Heart left ventricle (tissue), 16 donors: ENCODE measurements around the gene NUP43. TPM values are rescaled to one million over a fixed set of nuclear protein-coding genes. Genes with fewer than 3 reads are reported as not detected.
A peak's percentile ranks its signal among the peaks of the same experiment; 100 is the strongest.
"Not testable (repeated sequence)": the region's sequence is repeated elsewhere in the genome, so short reads cannot be mapped to it uniquely, and the experiment has no call there.

Experiments
- ATAC-seq, 4 donors: fragments of 200-7000 bp; cut with Tn5 transposase; one replicate each; pipeline ENCODE4 v1.9.1; 2020 to 2022; ENCODE audit warnings: moderate library complexity in 4 of 4, mild to moderate bottlenecking in 3 of 4, moderate number of reproducible peaks in 1 of 4
- DNase-seq, 5 donors: peaks; one replicate each; pipeline ENCODE4 v3.0.0-alpha.2; 2020
- H3K27ac ChIP-seq, 12 donors: fragments of 200-600 bp; sonication (generic) in 4 of 12; one replicate each; pipeline versions ENCODE4 v1.5.0 to v1.8.0; 2016 to 2022; ENCODE audit warnings: mild to moderate bottlenecking in 2 of 12
- H3K27me3 ChIP-seq, 9 donors: fragments of 200-600 bp; sonication (generic) in 2 of 9; one replicate each; pipeline versions ENCODE4 v1.5.1 to v1.8.0; 2016 to 2022; ENCODE audit warnings: mild to moderate bottlenecking in 3 of 9
- H3K36me3 ChIP-seq, 9 donors: fragments of 200-600 bp; sonication (generic) in 2 of 9; one replicate each; pipeline versions ENCODE4 v1.5.0 to v1.8.0; 2018 to 2022; ENCODE audit warnings: mild to moderate bottlenecking in 2 of 9
- H3K4me1 ChIP-seq, 12 donors: fragments of 200-600 bp; sonication (generic) in 4 of 12; one replicate each; pipeline versions ENCODE4 v1.5.0 to v1.8.0; 2016 to 2022; ENCODE audit warnings: mild to moderate bottlenecking in 3 of 12
- H3K4me3 ChIP-seq, 12 donors: fragments of 200-600 bp; sonication (generic) in 4 of 12; one replicate each; pipeline versions ENCODE4 v1.5.0 to v1.8.0; 2017 to 2022; ENCODE audit warnings: mild to moderate bottlenecking in 9 of 12, moderate library complexity in 4 of 12
- H3K9me3 ChIP-seq, 12 donors: fragments of 200-600 bp; sonication (generic) in 4 of 12; one replicate each; pipeline versions ENCODE4 v1.5.0 to v1.8.0; 2016 to 2022; ENCODE audit warnings: mild to moderate bottlenecking in 1 of 12
- POLR2A ChIP-seq, 2 donors: fragments of 450-650 bp; IDR thresholded peaks; one replicate each; pipeline ENCODE4 v1.6.1; 2017; ENCODE audit warnings: antibody characterized with exemption in 2 of 2, mild to moderate bottlenecking in 2 of 2, moderate library complexity in 2 of 2
- WGBS, 4 donors: extraction: QIAGEN DNeasy Blood & Tissue Kit in 2 of 4; methylation state at CpG; one replicate each; pipeline versions ENCODE4 v1.1.5 to v1.1.7; 2013 to 2018; 5-methylcytosine and 5-hydroxymethylcytosine counted together
- intact Hi-C, 10 donors: fragments of 100-400 bp; cut with DNase I; formaldehyde crosslinking; loops; one replicate each; pipeline versions ENCODE4 v1.11.1 to v1.14.2; 2022
- polyA plus RNA-seq, 2 donors: library from polyadenylated mRNA; stranded (reverse); fragments of 200-250 nt; gene quantifications; one replicate each; pipeline ENCODE4 v1.2.3, GENCODE V29; 2013
- total RNA-seq, 9 donors: library from RNA; depleted of rRNA in 2 of 9; stranded (reverse); fragments of >200 nt in 2 of 9; fragmentation: NEBNext Ultra II Directional in 3 of 9; extraction: Animal tissue kit (Norgen Biotek cat#: 25700) in 3 of 9; gene quantifications; one replicate each; pipeline versions ENCODE4 v1.1.0 to v1.2.4, GENCODE V29; 2016 to 2023
- TF ChIP-seq, protein P1 (sequence below), 12 donors: fragments of 200-600 bp; sonication (generic) in 4 of 12; IDR thresholded peaks; one replicate each; pipeline versions ENCODE4 v1.5.0 to v1.8.0; 2018 to 2022; ENCODE audit warnings: antibody characterized with exemption in 12 of 12, mild to moderate bottlenecking in 5 of 12
- donor health status: ischemic (EF 13 %, LVEDD 7.1; RV severe dilation, severe dysfunction).
- donor health status: healthy with polysubstance abuse.
- donor health status: DM: no; HTN: yes; CAD: no.
- donor health status: DM: no; HTN: no; CAD: no.
- donor health status: ischemic (EF 25% LVEDD 6.9; RV normal size, moderate dysfunction).
- donor health status: ischemic (EF 25% LVEDD 5.7; RV mildly dilated, moderate dysfunction).
- donor health status: healthy.
- donor health status: DM: yes; HTN: yes; CAD: no.
- donor health status: ischemic (EF 35%, LVEDD 5.7; RV mildly dilated, moderate dysfunction).
- donor health status: nonischemic (EF 11% LVEDD 7.7; RV severe dilation, severe dysfunction).
- donor health status: DM: yes; HTN: yes; CAD: no.
- donor health status: PGD.
- donor health status: ischemic (EF 29% LVEDD 5.4; RV normal size, mild dysfunction).
- donor health status: nonischemic (EF 23%, LVEDD 6.1; RV moderate dilation, normal function).

NUP43 gene
- total and polyA plus RNA-seq, 11 donors = 12.2 to 32.9 (median 25.7) TPM

GRCh38 chr6:149752600-149753373 is 6.5 kb upstream of the NUP43 start:
- peaks cover 0 to 59% (median 36%) of the 10 kb centered on the region in 12 donors for H3K4me1 ChIP-seq
- intact Hi-C loops = no loop called here
- no peak overlapping the region for H3K4me3 ChIP-seq
- 88 to 92% (median 89%) methylated on average over 4 of the region's 4 CpGs for WGBS, 4 donors
- H3K9me3 ChIP-seq = no peaks in the 10 kb centered on the region
- H3K36me3 ChIP-seq = no peaks in the 10 kb centered on the region
- TF ChIP-seq, protein P1, sequence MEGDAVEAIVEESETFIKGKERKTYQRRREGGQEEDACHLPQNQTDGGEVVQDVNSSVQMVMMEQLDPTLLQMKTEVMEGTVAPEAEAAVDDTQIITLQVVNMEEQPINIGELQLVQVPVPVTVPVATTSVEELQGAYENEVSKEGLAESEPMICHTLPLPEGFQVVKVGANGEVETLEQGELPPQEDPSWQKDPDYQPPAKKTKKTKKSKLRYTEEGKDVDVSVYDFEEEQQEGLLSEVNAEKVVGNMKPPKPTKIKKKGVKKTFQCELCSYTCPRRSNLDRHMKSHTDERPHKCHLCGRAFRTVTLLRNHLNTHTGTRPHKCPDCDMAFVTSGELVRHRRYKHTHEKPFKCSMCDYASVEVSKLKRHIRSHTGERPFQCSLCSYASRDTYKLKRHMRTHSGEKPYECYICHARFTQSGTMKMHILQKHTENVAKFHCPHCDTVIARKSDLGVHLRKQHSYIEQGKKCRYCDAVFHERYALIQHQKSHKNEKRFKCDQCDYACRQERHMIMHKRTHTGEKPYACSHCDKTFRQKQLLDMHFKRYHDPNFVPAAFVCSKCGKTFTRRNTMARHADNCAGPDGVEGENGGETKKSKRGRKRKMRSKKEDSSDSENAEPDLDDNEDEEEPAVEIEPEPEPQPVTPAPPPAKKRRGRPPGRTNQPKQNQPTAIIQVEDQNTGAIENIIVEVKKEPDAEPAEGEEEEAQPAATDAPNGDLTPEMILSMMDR (IDR thresholded peaks at IDR 0.05) = no peak
- no peak for TF ChIP-seq POLR2A (IDR thresholded peaks at IDR 0.05)
- DNase-seq = no peak
- no peaks in the 10 kb centered on the region for H3K27me3 ChIP-seq
- ATAC-seq = no peak
- peak overlapping the region in 1 of 12 donors; percentile 35 for H3K27ac ChIP-seq

DNA sequence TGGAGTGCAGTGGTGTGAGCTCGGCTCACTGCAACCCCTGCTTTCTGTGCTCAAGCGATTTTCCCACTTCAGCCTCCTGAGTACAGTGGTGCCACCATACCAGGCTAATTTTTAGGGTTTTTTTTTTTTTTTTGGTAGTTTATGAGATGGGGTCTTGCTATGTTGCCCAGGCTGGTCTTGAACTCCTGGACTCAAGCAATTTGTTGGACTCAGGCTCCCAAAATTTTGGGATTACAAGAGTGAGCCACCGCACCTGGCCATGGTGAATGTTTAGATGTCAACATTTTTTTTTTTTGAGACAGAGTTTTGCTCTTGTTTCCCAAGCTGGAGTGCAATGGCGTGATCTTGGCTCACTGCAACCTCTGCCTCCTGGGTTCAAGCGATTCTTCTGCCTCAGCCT is 5.6 kb upstream of the NUP43 start:
- peaks cover 0 to 58% (median 35%) of the 10 kb centered on the region in 12 donors for H3K4me1 ChIP-seq
- H3K36me3 ChIP-seq, H3K9me3 ChIP-seq, H3K4me3 ChIP-seq, ATAC-seq, H3K27me3 ChIP-seq, DNase-seq, intact Hi-C loops: not testable (repeated sequence)
- 92 to 97% (median 94%) methylated on average over 5 of the region's 5 CpGs for WGBS, 4 donors
- peak overlapping the region in 1 of 12 donors; percentile 35 for H3K27ac ChIP-seq

- Histone ChIP-seq H3K27me3 (no peaks in the 10 kb centered on the region), H3K9me3 (no peaks in the 10 kb centered on the region), H3K4me3 (peak overlapping the region in 8 of 12 donors; percentile 66 to 100 (median 90)), H3K4me1 (peaks cover 0 to 64% (median 38%) of the 10 kb centered on the region in 12 donors), H3K27ac (peak overlapping the region in 1 of 12 donors; percentile 93), H3K36me3 (no peaks in the 10 kb centered on the region)
- intact Hi-C loops = no loop called here
- no peak for TF ChIP-seq POLR2A (IDR thresholded peaks at IDR 0.05)
- TF ChIP-seq, protein P1 (IDR thresholded peaks at IDR 0.05) = no peak
- 77 to 96% (median 80%) methylated on average over 8 of the region's 8 CpGs for WGBS, 4 donors
- no peak for DNase-seq
- no peak for ATAC-seq
Observed at GRCh38 chr6:149751239-149751638, 4.9 kb upstream of the NUP43 start.

GRCh38 chr6:149750136-149750609 is 3.8 kb upstream of the NUP43 start:
- 0 to 1% (median 1%) methylated on average over 13 to 25 of the region's 25 CpGs for WGBS, 4 donors
- DNase-seq (peak; percentile 45 to 78 (median 55)), ATAC-seq (peak in 3 of 4 donors; percentile 0 to 43 (median 36))
- H3K9me3 ChIP-seq = no peaks in the 10 kb centered on the region
- no peaks in the 10 kb centered on the region for H3K36me3 ChIP-seq
- intact Hi-C loops = no loop called here
- peaks cover 0 to 63% (median 35%) of the 10 kb centered on the region in 12 donors for H3K4me1 ChIP-seq
- no peak for TF ChIP-seq POLR2A (IDR thresholded peaks at IDR 0.05)
- TF ChIP-seq, protein P1 (IDR thresholded peaks at IDR 0.05) = no peak
- H3K27ac ChIP-seq = peak overlapping the region; percentile 49 to 96 (median 90)
- peak overlapping the region; percentile 65 to 100 (median 89) for H3K4me3 ChIP-seq
- H3K27me3 ChIP-seq = no peaks in the 10 kb centered on the region
